ENCODE data around the gene TUBG2. TPM values are rescaled to one million over a fixed set of nuclear protein-coding genes. Genes with fewer than 3 reads are reported as not detected.

TUBG2 gene
- polyA plus RNA-seq, 6 donors from 2014 or later = 0.39 to 3.3 (median 1.5) TPM

GRCh38 chr17:42685831-42686230, 26.7 kb downstream of the TUBG2 start:
- no peak for DNase-seq
- Mint-ChIP-seq H3K27ac (peak overlapping the region in 1 of 6 donors; percentile 47), H3K4me1 (peaks cover 29 to 30% (median 30%) of the 10 kb centered on the region in 3 donors), H3K27me3 (peaks cover 10 to 37% (median 22%) of the 10 kb centered on the region in 3 donors), H3K4me3 (peak overlapping the region in 3 of 8 donors; percentile 16 to 52 (median 42)), H3K36me3 (no peaks in the 10 kb centered on the region), H3K9me3 (no peaks in the 10 kb centered on the region)
- no peak for ATAC-seq (ENCODE audit: low read depth in 2 of 2)

- Mint-ChIP-seq H3K4me1 (peaks cover 23 to 26% (median 23%) of the 10 kb centered on the region in 3 donors), H3K36me3 (no peaks in the 10 kb centered on the region), H3K27me3 (peaks cover 6 to 30% (median 14%) of the 10 kb centered on the region in 3 donors), H3K27ac (no peak overlapping the region), H3K9me3 (no peaks in the 10 kb centered on the region), H3K4me3 (no peak overlapping the region)
- no peak for DNase-seq
- ATAC-seq (ENCODE audit: low read depth in 2 of 2) = no peak
Observed at GRCh38 chr17:42686520-42687128, 27.5 kb downstream of the TUBG2 start.

GRCh38 chr17:42687707-42688320, 28.7 kb downstream of the TUBG2 start:
- H3K9me3 Mint-ChIP-seq = no peaks in the 10 kb centered on the region
- H3K4me1 Mint-ChIP-seq = peaks cover 11 to 14% (median 11%) of the 10 kb centered on the region in 3 donors
- H3K27ac Mint-ChIP-seq = no peak overlapping the region
- ATAC-seq (ENCODE audit: low read depth in 2 of 2) = no peak
- H3K27me3 Mint-ChIP-seq = peaks cover 0 to 18% (median 3%) of the 10 kb centered on the region in 3 donors
- H3K36me3 Mint-ChIP-seq = no peaks in the 10 kb centered on the region
- no peak overlapping the region for H3K4me3 Mint-ChIP-seq
- no peak for DNase-seq

- Mint-ChIP-seq H3K36me3 (no peaks in the 10 kb centered on the region), H3K4me1 (peaks cover 0 to 7% (median 0%) of the 10 kb centered on the region in 3 donors), H3K9me3 (no peaks in the 10 kb centered on the region), H3K4me3 (no peak overlapping the region), H3K27me3 (peaks cover 0 to 2% (median 0%) of the 10 kb centered on the region in 3 donors), H3K27ac (no peak overlapping the region)
- ATAC-seq (ENCODE audit: low read depth in 2 of 2) = no peak
- DNase-seq = no peak
Observed at GRCh38 chr17:42690596-42690995, 31.5 kb downstream of the TUBG2 start.

- Mint-ChIP-seq H3K9me3 (no peaks in the 10 kb centered on the region), H3K4me1 (peaks cover 0 to 7% (median 0%) of the 10 kb centered on the region in 3 donors), H3K36me3 (no peaks in the 10 kb centered on the region), H3K27me3 (no peaks in the 10 kb centered on the region), H3K27ac (no peak overlapping the region), H3K4me3 (no peak overlapping the region)
- DNase-seq = no peak
- no peak for ATAC-seq (ENCODE audit: low read depth in 2 of 2)
Observed at GRCh38 chr17:42691021-42691545, 32.0 kb downstream of the TUBG2 start.

GRCh38 chr17:42692489-42692888, 33.4 kb downstream of the TUBG2 start:
- Mint-ChIP-seq H3K4me1 (peaks cover 0 to 7% (median 0%) of the 10 kb centered on the region in 3 donors), H3K4me3 (no peak overlapping the region), H3K27me3 (no peaks in the 10 kb centered on the region), H3K9me3 (no peaks in the 10 kb centered on the region), H3K36me3 (no peaks in the 10 kb centered on the region), H3K27ac (peak overlapping the region in 1 of 6 donors; percentile 23)
- no peak for ATAC-seq (ENCODE audit: low read depth in 2 of 2)
- no peak for DNase-seq

- no peak overlapping the region for H3K4me3 Mint-ChIP-seq
- H3K36me3 Mint-ChIP-seq = no peaks in the 10 kb centered on the region
- no peaks in the 10 kb centered on the region for H3K4me1 Mint-ChIP-seq
- ATAC-seq (ENCODE audit: low read depth in 2 of 2) (no peak), DNase-seq (no peak)
- H3K27ac Mint-ChIP-seq = no peak overlapping the region
- H3K9me3 Mint-ChIP-seq = no peaks in the 10 kb centered on the region
- no peaks in the 10 kb centered on the region for H3K27me3 Mint-ChIP-seq
Observed at GRCh38 chr17:42694524-42694923, 35.4 kb downstream of the TUBG2 start.

- Mint-ChIP-seq H3K4me1 (no peaks in the 10 kb centered on the region), H3K27me3 (no peaks in the 10 kb centered on the region), H3K9me3 (no peaks in the 10 kb centered on the region), H3K36me3 (peaks cover 0 to 1% of the 10 kb centered on the region in 2 donors), H3K27ac (no peak overlapping the region), H3K4me3 (no peak overlapping the region)
- DNase-seq (no peak), ATAC-seq (ENCODE audit: low read depth in 2 of 2) (no peak)
Observed at GRCh38 chr17:42695500-42695899, 36.4 kb downstream of the TUBG2 start.

- H3K27ac Mint-ChIP-seq = peak overlapping the region in 1 of 6 donors; percentile 50
- H3K4me1 Mint-ChIP-seq = peaks cover 0 to 10% (median 2%) of the 10 kb centered on the region in 3 donors
- ATAC-seq (ENCODE audit: low read depth in 2 of 2) (no peak), DNase-seq (no peak)
- H3K4me3 Mint-ChIP-seq = no peak overlapping the region
- no peaks in the 10 kb centered on the region for H3K9me3 Mint-ChIP-seq
- peaks cover 8 to 11% of the 10 kb centered on the region in 2 donors for H3K36me3 Mint-ChIP-seq
- no peaks in the 10 kb centered on the region for H3K27me3 Mint-ChIP-seq
Observed at GRCh38 chr17:42697108-42697811, 38.2 kb downstream of the TUBG2 start.

- no peak for DNase-seq
- peak overlapping the region in 1 of 6 donors; percentile 20 for H3K27ac Mint-ChIP-seq
- ATAC-seq (ENCODE audit: low read depth in 2 of 2) = no peak
- H3K27me3 Mint-ChIP-seq = no peaks in the 10 kb centered on the region
- H3K36me3 Mint-ChIP-seq = peaks cover 8 to 23% of the 10 kb centered on the region in 2 donors
- H3K9me3 Mint-ChIP-seq = no peaks in the 10 kb centered on the region
- peaks cover 6 to 26% (median 10%) of the 10 kb centered on the region in 3 donors for H3K4me1 Mint-ChIP-seq
- no peak overlapping the region for H3K4me3 Mint-ChIP-seq
Observed at GRCh38 chr17:42698736-42699414, 39.8 kb downstream of the TUBG2 start.

GRCh38 chr17:42699415-42699740, 40.3 kb downstream of the TUBG2 start:
- no peak overlapping the region for H3K4me3 Mint-ChIP-seq
- H3K27ac Mint-ChIP-seq = no peak overlapping the region
- H3K9me3 Mint-ChIP-seq = no peaks in the 10 kb centered on the region
- no peaks in the 10 kb centered on the region for H3K27me3 Mint-ChIP-seq
- DNase-seq (no peak), ATAC-seq (ENCODE audit: low read depth in 2 of 2) (no peak)
- peaks cover 8 to 24% of the 10 kb centered on the region in 2 donors for H3K36me3 Mint-ChIP-seq
- peaks cover 6 to 31% (median 10%) of the 10 kb centered on the region in 3 donors for H3K4me1 Mint-ChIP-seq

GRCh38 chr17:42700586-42701289, 41.7 kb downstream of the TUBG2 start:
- ATAC-seq (ENCODE audit: low read depth in 2 of 2) = no peak
- H3K36me3 Mint-ChIP-seq = peaks cover 14 to 24% of the 10 kb centered on the region in 2 donors
- peaks cover 10 to 44% (median 14%) of the 10 kb centered on the region in 3 donors for H3K4me1 Mint-ChIP-seq
- no peaks in the 10 kb centered on the region for H3K27me3 Mint-ChIP-seq
- DNase-seq = no peak
- H3K4me3 Mint-ChIP-seq = peak overlapping the region in 1 of 8 donors; percentile 15
- peak overlapping the region in 1 of 6 donors; percentile 49 for H3K27ac Mint-ChIP-seq
- H3K9me3 Mint-ChIP-seq = no peaks in the 10 kb centered on the region

- Mint-ChIP-seq H3K27ac (peak overlapping the region in 4 of 6 donors; percentile 70 to 96 (median 89)), H3K36me3 (peaks cover 15 to 35% of the 10 kb centered on the region in 2 donors), H3K4me3 (peak overlapping the region in 7 of 8 donors; percentile 7 to 78 (median 22))
Observed at GRCh38 chr17:42702446-42702845, 43.4 kb downstream of the TUBG2 start.

More at GRCh38 chr17:42702446-42702845, 43.4 kb downstream of the TUBG2 start:
- DNase-seq = no peak
- Mint-ChIP-seq H3K4me1 (peaks cover 10 to 57% (median 14%) of the 10 kb centered on the region in 3 donors), H3K9me3 (no peaks in the 10 kb centered on the region), H3K27me3 (no peaks in the 10 kb centered on the region)
- peak; percentile 63 to 74 for ATAC-seq (ENCODE audit: low read depth in 2 of 2)
